Aorta (tissue), 5 donors: ENCODE measurements around the gene SMAD6. TPM values are rescaled to one million over a fixed set of nuclear protein-coding genes. Genes with fewer than 3 reads are reported as not detected.

Experiments used
- ATAC-seq: fragments of 200-7000 bp; cut with Tn5 transposase; one replicate; pipeline ENCODE4 v1.9.1; 2022; ENCODE audit warnings: moderate library complexity; ENCODE audit not compliant: low FRiP score
- DNase-seq, 2 donors: peaks; one replicate each; pipeline ENCODE4 v3.0.0-alpha.2; 2020
- H3K27ac ChIP-seq, 2 donors: one replicate each; pipeline ENCODE4 v1.5.1; 2013; ENCODE audit warnings: low read length in 2 of 2, mild to moderate bottlenecking in 2 of 2, moderate library complexity in 2 of 2, control low read depth in 1 of 2, inconsistent platforms in 1 of 2, low read depth in 1 of 2
- H3K27me3 ChIP-seq, 2 donors: one replicate each; pipeline ENCODE4 v1.6.1; 2013; ENCODE audit warnings: control low read depth in 1 of 2, low read length in 1 of 2, mild to moderate bottlenecking in 1 of 2, moderate library complexity in 1 of 2; ENCODE audit not compliant: insufficient read depth in 2 of 2, control insufficient read depth in 1 of 2
- H3K36me3 ChIP-seq, 2 donors: one replicate each; pipeline ENCODE4 v1.6.1; 2013; ENCODE audit warnings: control low read depth in 1 of 2, low read length in 1 of 2, mild to moderate bottlenecking in 1 of 2; ENCODE audit not compliant: insufficient read depth in 2 of 2, control insufficient read depth in 1 of 2
- H3K4me1 ChIP-seq, 2 donors: one replicate each; pipeline ENCODE4 v1.6.1; 2013; ENCODE audit warnings: low read length in 2 of 2, control low read depth in 1 of 2, mild to moderate bottlenecking in 1 of 2, moderate library complexity in 1 of 2; ENCODE audit not compliant: insufficient read depth in 2 of 2, control insufficient read depth in 1 of 2
- H3K4me3 ChIP-seq, 2 donors: one replicate each; pipeline ENCODE4 v1.5.1; 2013; ENCODE audit warnings: low read length in 2 of 2, control low read depth in 1 of 2, mild to moderate bottlenecking in 1 of 2
- H3K9me3 ChIP-seq: one replicate; pipeline ENCODE4 v1.6.1; 2013; ENCODE audit warnings: mild to moderate bottlenecking, low read length; ENCODE audit not compliant: control insufficient read depth
- WGBS, 2 donors: extraction: QIAGEN DNeasy Blood & Tissue Kit; methylation state at CpG; one replicate each; pipeline ENCODE4 v1.1.7; 2013; 5-methylcytosine and 5-hydroxymethylcytosine counted together
- intact Hi-C, 2 donors: fragments of 100-400 bp; cut with DNase I; formaldehyde crosslinking; loops; one replicate each; pipeline versions ENCODE4 v1.14.2 to v1.15.0; 2022
- polyA plus RNA-seq, 2 donors: library from polyadenylated mRNA; stranded (reverse); fragments of 200-250 nt; gene quantifications; one replicate each; pipeline ENCODE4 v1.2.3, GENCODE V29; 2013
- total RNA-seq, 2 donors: library from RNA; stranded (reverse); fragmentation: NEBNext Ultra II Directional; extraction: Animal tissue kit (Norgen Biotek cat#: 25700); gene quantifications; one replicate each; pipeline ENCODE4 v1.2.1, GENCODE V29; 2021
- donor health status: healthy with polysubstance abuse.
- donor health status: Bipolar disorder and iron deficiency.
- donor health status: DM: no; HTN: no; CAD: no.
- donor health status: DM: no; HTN: no; CAD: no.
- donor health status: DM: yes; HTN: yes; CAD: no.

The SMAD6 gene
- total and polyA plus RNA-seq, 4 donors: 7.1 to 92.0 (median 24.5) TPM

DNA sequence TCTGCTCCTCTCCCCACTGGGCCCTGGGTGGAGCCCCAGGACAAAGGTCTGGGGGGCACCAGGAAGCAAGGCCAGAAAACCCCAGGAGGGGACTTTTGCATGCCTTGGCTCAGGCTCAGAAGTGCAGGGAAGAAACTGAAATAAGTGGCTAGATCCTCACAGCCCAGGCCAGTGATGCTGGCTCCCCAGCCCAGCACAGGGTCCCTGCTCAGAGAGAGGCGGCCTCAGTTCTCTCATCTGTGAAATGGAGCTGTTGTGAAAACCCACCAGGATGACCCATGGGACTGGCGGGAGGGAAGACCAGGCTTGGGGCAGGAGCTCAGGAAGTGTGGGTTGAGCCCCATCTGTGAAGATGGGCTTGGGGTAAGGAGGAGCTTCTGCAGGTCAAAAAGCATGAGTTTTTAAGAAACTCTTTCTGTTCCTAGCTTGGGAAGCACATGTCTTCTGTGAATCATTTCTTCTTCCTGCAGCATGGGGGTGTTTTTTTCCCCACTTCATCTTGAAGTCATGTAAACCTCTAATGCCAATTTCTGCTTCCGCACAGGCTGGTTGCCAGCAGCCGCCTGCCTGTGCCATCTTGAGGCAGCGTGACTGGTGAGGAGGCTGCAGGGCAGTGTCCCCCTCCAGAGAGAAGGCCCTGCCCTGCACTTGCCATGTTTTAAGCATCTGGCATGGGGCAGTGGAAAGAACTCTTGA is 118.6 kb downstream of the SMAD6 start:
- ATAC-seq (no peak), DNase-seq (peak in 1 of 2 donors; percentile 48)
- Histone ChIP-seq H3K4me3 (no peak overlapping the region), H3K4me1 (no peaks in the 10 kb centered on the region), H3K27me3 (no peaks in the 10 kb centered on the region), H3K9me3 (no peaks in the 10 kb centered on the region), H3K27ac (no peak overlapping the region), H3K36me3 (no peaks in the 10 kb centered on the region)
- intact Hi-C loops: no loop called here
- 86 to 92% methylated on average over 5 of the region's 5 CpGs for WGBS, 2 donors

DNA sequence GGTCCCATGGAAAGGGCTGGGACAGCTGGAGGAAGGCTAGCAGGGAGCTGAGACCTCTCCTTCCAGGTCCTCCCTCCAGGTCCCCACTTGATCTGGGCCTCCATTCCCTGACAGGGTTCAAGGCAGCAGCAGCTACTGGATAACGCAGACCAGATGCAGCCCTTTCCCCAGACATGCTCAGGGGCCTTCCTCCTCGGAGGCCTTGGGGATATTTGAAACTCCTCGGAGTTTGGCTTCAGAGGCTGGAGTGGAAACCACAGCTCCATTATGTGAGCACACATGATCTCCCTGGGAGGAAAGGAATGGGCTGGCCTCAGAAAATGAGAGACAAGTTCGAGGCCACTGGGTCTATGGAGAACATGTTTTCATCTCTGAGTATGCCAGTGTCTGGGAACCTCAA is 119.3 kb downstream of the SMAD6 start:
- WGBS, 2 donors: 94 to 95% methylated on average over 4 of the region's 4 CpGs
- intact Hi-C loops: no loop called here
- Histone ChIP-seq H3K27me3 (no peaks in the 10 kb centered on the region), H3K36me3 (no peaks in the 10 kb centered on the region), H3K9me3 (no peaks in the 10 kb centered on the region), H3K4me1 (no peaks in the 10 kb centered on the region), H3K4me3 (no peak overlapping the region), H3K27ac (no peak overlapping the region)
- ATAC-seq (no peak), DNase-seq (no peak)

DNA sequence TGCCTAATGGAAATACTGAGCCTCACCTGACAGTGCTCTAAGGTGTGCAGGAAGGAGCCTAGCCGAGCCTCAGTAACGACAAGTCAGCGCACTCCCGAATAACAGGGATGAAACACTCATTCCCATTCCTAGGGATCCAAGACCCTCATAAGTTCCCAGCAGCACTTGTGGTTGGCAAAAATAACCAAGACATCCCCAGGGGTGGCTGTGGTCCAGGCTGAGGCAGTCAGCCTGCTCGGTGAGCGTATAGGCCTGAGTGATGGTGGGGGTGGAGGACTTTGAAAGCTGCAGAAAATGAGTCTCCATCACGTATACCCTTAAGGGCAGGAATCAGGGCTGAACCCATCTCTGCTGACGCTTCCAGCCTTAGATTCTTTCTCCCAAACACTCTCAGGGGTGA is 120.1 kb downstream of the SMAD6 start:
- Histone ChIP-seq H3K27ac (no peak overlapping the region), H3K9me3 (no peaks in the 10 kb centered on the region), H3K36me3 (no peaks in the 10 kb centered on the region), H3K4me3 (no peak overlapping the region), H3K27me3 (no peaks in the 10 kb centered on the region), H3K4me1 (no peaks in the 10 kb centered on the region)
- WGBS, 2 donors: 89 to 94% methylated on average over 8 of the region's 8 CpGs
- intact Hi-C loops: no loop called here
- ATAC-seq (no peak), DNase-seq (peak in 1 of 2 donors; percentile 28)

DNA sequence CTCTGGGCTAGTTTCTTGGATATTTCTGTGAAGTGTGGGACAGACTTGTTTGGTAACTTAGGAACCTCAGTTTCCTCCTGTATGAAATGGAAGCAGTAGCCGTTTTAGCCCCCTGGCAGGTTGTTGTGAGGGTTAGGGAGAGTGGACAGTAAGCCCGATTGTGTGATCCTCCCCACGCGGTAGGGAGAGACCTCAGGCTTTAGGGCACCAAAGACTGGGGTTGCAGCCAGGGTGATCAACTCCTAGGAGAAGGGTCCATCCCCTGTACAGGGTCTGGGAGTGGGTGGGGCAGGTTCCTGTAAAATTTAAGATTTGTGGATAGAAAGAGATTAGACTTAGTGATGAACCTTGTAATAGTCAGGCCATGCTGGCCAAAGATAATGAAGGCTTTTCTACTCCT is 120.5 kb downstream of the SMAD6 start:
- intact Hi-C loops: no loop called here
- WGBS, 2 donors: 94 to 96% methylated on average over 4 of the region's 4 CpGs
- DNase-seq: no peak
- no peaks in the 10 kb centered on the region for H3K36me3 ChIP-seq
- H3K4me3 ChIP-seq: no peak overlapping the region
- no peaks in the 10 kb centered on the region for H3K9me3 ChIP-seq
- H3K27me3 ChIP-seq: no peaks in the 10 kb centered on the region
- no peaks in the 10 kb centered on the region for H3K4me1 ChIP-seq
- no peak overlapping the region for H3K27ac ChIP-seq
- ATAC-seq: no peak

DNA sequence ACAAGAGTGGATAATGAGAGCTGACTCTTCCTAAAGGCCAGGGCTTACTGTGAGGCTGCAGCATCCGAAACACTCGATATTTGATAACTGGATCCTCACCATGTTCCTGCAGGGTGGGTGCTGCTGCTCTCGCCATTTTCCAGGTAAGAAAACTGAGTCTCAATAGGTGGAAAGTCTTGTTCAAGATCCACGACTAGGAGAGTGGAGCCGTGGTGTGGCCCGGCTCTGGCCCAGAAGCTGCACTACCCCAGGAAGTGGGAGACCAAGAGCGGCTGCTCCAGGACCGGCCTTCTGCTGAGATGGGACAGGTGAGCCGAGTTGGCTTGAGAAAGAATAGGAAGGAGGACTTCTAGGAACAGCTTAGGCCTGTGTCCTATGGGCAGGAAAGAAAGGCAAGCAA is 121.6 kb downstream of the SMAD6 start:
- H3K36me3 ChIP-seq: no peaks in the 10 kb centered on the region
- peak in 1 of 2 donors; percentile 35 for DNase-seq
- ATAC-seq: no peak
- H3K27me3 ChIP-seq: no peaks in the 10 kb centered on the region
- no peak overlapping the region for H3K4me3 ChIP-seq
- H3K4me1 ChIP-seq: no peaks in the 10 kb centered on the region
- no peak overlapping the region for H3K27ac ChIP-seq
- no peaks in the 10 kb centered on the region for H3K9me3 ChIP-seq
- WGBS, 2 donors: 96% methylated on average over 9 of the region's 9 CpGs
- intact Hi-C loops: no loop called here

DNA sequence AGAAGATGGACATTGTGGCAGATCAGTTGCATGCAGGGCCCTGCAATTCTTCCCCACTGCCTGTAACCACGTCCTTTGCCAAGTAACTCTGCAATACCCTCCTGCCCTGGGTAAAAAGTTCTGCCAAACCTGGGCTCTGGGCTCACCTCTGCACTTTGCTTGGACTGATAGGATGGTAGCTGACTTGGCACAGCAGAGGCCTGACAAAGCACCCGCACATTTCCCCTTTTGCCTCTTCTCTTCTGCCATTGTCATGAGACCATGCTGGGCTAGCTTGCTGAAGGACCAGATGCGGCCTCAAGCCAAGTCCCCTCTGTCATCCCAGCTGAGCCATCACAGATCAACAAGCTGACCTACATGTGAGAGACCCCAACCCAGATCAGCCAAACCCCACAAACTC is 122.4 kb downstream of the SMAD6 start:
- DNase-seq: peak in 1 of 2 donors; percentile 27
- Histone ChIP-seq H3K27ac (no peak overlapping the region), H3K9me3 (no peaks in the 10 kb centered on the region), H3K4me1 (no peaks in the 10 kb centered on the region), H3K36me3 (no peaks in the 10 kb centered on the region), H3K4me3 (no peak overlapping the region), H3K27me3 (no peaks in the 10 kb centered on the region)
- ATAC-seq: no peak
- WGBS, 2 donors: 98 to 99% methylated on average over 3 of the region's 3 CpGs
- intact Hi-C loops: no loop called here

DNA sequence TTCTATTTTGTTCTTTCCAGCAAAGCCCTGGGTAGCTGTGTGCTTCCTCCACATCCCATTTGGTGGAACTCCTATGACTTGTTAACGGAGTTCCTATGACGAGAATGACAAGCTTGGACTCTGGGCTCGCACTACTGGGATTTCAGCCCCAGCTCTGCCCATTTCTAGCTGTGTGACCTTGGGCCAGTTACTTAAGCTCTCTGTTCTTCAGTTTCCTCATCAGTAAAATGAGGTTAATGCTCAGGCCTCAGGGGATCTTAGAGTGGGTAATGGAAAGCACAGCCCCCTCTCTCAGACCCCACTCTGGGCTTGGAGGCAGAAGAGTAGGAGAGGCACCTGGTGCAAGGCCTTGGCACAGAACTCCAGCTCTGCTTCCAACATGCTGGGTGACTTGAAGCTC is 123.1 kb downstream of the SMAD6 start:
- intact Hi-C loops: no loop called here
- no peak overlapping the region for H3K27ac ChIP-seq
- H3K36me3 ChIP-seq: no peaks in the 10 kb centered on the region
- 95 to 96% methylated on average over 3 of the region's 3 CpGs for WGBS, 2 donors
- no peaks in the 10 kb centered on the region for H3K27me3 ChIP-seq
- no peak for DNase-seq
- no peaks in the 10 kb centered on the region for H3K9me3 ChIP-seq
- H3K4me1 ChIP-seq: no peaks in the 10 kb centered on the region
- no peak for ATAC-seq
- no peak overlapping the region for H3K4me3 ChIP-seq

DNA sequence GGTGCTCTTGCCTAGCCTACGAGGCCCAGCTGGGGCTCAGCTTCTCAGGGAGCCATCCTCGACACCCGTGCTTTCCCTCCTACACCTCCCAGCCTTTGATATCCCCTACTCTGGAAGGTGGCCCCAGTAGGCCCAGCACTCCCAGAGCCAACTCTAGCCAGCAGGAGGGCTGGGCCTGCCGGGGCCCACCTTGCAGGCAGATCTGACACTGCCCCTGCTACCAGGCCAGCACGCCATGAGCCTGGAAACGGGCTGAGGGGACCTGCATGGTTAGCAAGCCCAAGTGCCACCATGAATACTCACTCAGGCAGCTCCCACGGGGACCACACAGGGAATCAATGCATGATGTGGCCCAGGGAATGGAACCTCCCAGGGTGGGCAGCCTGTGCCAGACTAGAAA is 123.7 kb downstream of the SMAD6 start:
- intact Hi-C loops: no loop called here
- no peaks in the 10 kb centered on the region for H3K27me3 ChIP-seq
- WGBS, 2 donors: 95 to 97% methylated on average over 7 of the region's 7 CpGs
- ATAC-seq (no peak), DNase-seq (peak in 1 of 2 donors; percentile 47)
- no peak overlapping the region for H3K4me3 ChIP-seq
- H3K9me3 ChIP-seq: no peaks in the 10 kb centered on the region
- no peak overlapping the region for H3K27ac ChIP-seq
- H3K4me1 ChIP-seq: no peaks in the 10 kb centered on the region
- no peaks in the 10 kb centered on the region for H3K36me3 ChIP-seq

DNA sequence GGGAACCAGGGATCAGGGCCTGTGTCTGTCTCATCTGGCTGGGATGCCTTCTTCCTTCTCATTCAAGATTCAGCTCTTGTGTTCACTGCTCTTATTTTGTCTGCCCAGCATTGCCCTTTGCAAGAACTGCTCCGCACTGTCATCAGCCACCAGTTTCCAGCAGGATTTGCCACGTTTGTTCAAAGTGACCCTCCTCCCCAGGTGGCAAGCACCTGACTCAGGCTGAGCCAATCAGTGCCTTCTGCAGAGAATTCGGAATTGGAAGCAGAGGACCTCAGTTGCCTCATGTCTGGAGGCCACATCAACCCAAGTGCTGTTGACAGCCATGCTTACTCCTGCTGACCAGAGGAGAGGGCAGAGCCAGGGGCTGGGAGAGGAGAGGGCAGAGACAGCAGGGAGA is 124.5 kb downstream of the SMAD6 start:
- no peak overlapping the region for H3K27ac ChIP-seq
- no peaks in the 10 kb centered on the region for H3K4me1 ChIP-seq
- no peaks in the 10 kb centered on the region for H3K9me3 ChIP-seq
- H3K36me3 ChIP-seq: no peaks in the 10 kb centered on the region
- H3K27me3 ChIP-seq: no peaks in the 10 kb centered on the region
- intact Hi-C loops: no loop called here
- 85 to 87% methylated on average over 3 of the region's 3 CpGs for WGBS, 2 donors
- no peak overlapping the region for H3K4me3 ChIP-seq
- DNase-seq (no peak), ATAC-seq (no peak)
